Liver (tissue), 9 donors: ENCODE measurements around the gene EPS8. TPM values are rescaled to one million over a fixed set of nuclear protein-coding genes. Genes with fewer than 3 reads are reported as not detected.

Experiments
- DNase-seq: peaks from one replicate; pipeline ENCODE4 v3.0.0-alpha.2; 2017; ENCODE audit warnings: low spot score
- H3K27ac ChIP-seq, 2 donors: one replicate each; pipeline ENCODE4 v1.7.0; 2013; ENCODE audit warnings: inconsistent platforms in 2 of 2, low read length in 2 of 2, control low read depth in 1 of 2, low read depth in 1 of 2, mild to moderate bottlenecking in 1 of 2
- H3K27me3 ChIP-seq, 4 donors: one replicate each; pipeline versions ENCODE4 v1.6.1 to v1.7.0; 2013; ENCODE audit warnings: low read length in 3 of 4, inconsistent platforms in 1 of 4, mild to moderate bottlenecking in 1 of 4, moderate library complexity in 1 of 4; ENCODE audit not compliant: control insufficient read depth in 4 of 4, insufficient read depth in 4 of 4
- H3K36me3 ChIP-seq, 4 donors: one replicate each; pipeline versions ENCODE4 v1.6.1 to v1.7.0; 2013; ENCODE audit warnings: low read length in 3 of 4, mild to moderate bottlenecking in 3 of 4, low read depth in 1 of 4, moderate library complexity in 1 of 4; ENCODE audit not compliant: control insufficient read depth in 4 of 4, insufficient read depth in 3 of 4
- H3K4me1 ChIP-seq, 4 donors: one replicate each; pipeline versions ENCODE4 v1.6.1 to v1.7.0; 2013; ENCODE audit warnings: low read length in 3 of 4, mild to moderate bottlenecking in 3 of 4, moderate library complexity in 1 of 4; ENCODE audit not compliant: control insufficient read depth in 4 of 4, insufficient read depth in 4 of 4
- H3K4me3 ChIP-seq, 3 donors: one replicate each; pipeline versions ENCODE4 v1.6.1 to v1.7.0; 2013; ENCODE audit warnings: low read length in 3 of 3, control low read depth in 1 of 3, low read depth in 1 of 3, mild to moderate bottlenecking in 1 of 3
- H3K9ac ChIP-seq, 2 donors: one replicate each; pipeline ENCODE4 v1.7.0; 2013; ENCODE audit warnings: low read length in 2 of 2, mild to moderate bottlenecking in 2 of 2, moderate library complexity in 2 of 2, control low read depth in 1 of 2, low read depth in 1 of 2
- H3K9me3 ChIP-seq, 4 donors: one replicate each; pipeline versions ENCODE4 v1.6.1 to v1.7.0; 2013; ENCODE audit warnings: low read length in 3 of 4; ENCODE audit not compliant: control insufficient read depth in 4 of 4
- ATF3 ChIP-seq: IDR thresholded peaks from 2 replicates; pipeline ENCODE4 v1.6.1; 2016; ENCODE audit warnings: antibody characterized with exemption
- EGR1 ChIP-seq, 2 donors: IDR thresholded peaks; 2 replicates each; pipeline ENCODE4 v1.6.1; 2016 to 2018; ENCODE audit warnings: antibody characterized with exemption in 2 of 2, low read depth in 2 of 2
- GABPA ChIP-seq, 2 donors: IDR thresholded peaks in 1 of 2; conservative IDR thresholded peaks in 1 of 2; 2 replicates each; pipeline ENCODE4 v1.6.1; 2016; ENCODE audit warnings: antibody characterized with exemption in 2 of 2, mild to moderate bottlenecking in 1 of 2, moderate library complexity in 1 of 2
- HNF4A ChIP-seq, 2 donors: conservative IDR thresholded peaks; 2 replicates each; pipeline ENCODE4 v1.6.1; 2016; ENCODE audit warnings: antibody characterized with exemption in 2 of 2, mild to moderate bottlenecking in 2 of 2
- MAX ChIP-seq: IDR thresholded peaks from 2 replicates; pipeline ENCODE4 v1.6.1; 2016; ENCODE audit warnings: antibody characterized with exemption
- NR2F2 ChIP-seq: IDR thresholded peaks from 2 replicates; pipeline ENCODE4 v1.6.1; 2016; ENCODE audit warnings: antibody characterized with exemption
- RXRA ChIP-seq, 2 donors: IDR thresholded peaks; 2 replicates each; pipeline ENCODE4 v1.6.1; 2017 to 2018; ENCODE audit warnings: antibody characterized with exemption in 2 of 2, mild to moderate bottlenecking in 1 of 2
- ZBTB33 ChIP-seq: IDR thresholded peaks from 2 replicates; pipeline ENCODE4 v1.6.1; 2016; ENCODE audit warnings: antibody characterized with exemption
- WGBS: extraction: QIAGEN DNeasy Blood & Tissue Kit; methylation state at CpG from one replicate; pipeline ENCODE4 v1.1.7; 2013; 5-methylcytosine and 5-hydroxymethylcytosine counted together
- polyA plus RNA-seq, 2 donors: library from polyadenylated mRNA; stranded (reverse) in 1 of 2; unstranded in 1 of 2; fragments of 200-250 nt in 1 of 2; fragments of >200 nt in 1 of 2; fragmentation: Nextera tagmentation in 1 of 2; extraction: Ambion mirVana in 1 of 2; gene quantifications; one replicate each; pipeline versions ENCODE4 v1.2.1 to v1.2.3, GENCODE V29; 2013 to 2015
- total RNA-seq, 2 donors: library from RNA; depleted of rRNA; stranded (reverse); fragments of >200 nt; gene quantifications; one replicate each; pipeline ENCODE4 v1.2.3, GENCODE V29; 2014
- donor health status: healthy.
- donor health status: healthy.
- donor health status: healthy.
- donor health status: healthy.
- donor health status: healthy.

Gene EPS8
- total and polyA plus RNA-seq, 4 donors = 13.7 to 40.2 (median 15.0) TPM

DNA sequence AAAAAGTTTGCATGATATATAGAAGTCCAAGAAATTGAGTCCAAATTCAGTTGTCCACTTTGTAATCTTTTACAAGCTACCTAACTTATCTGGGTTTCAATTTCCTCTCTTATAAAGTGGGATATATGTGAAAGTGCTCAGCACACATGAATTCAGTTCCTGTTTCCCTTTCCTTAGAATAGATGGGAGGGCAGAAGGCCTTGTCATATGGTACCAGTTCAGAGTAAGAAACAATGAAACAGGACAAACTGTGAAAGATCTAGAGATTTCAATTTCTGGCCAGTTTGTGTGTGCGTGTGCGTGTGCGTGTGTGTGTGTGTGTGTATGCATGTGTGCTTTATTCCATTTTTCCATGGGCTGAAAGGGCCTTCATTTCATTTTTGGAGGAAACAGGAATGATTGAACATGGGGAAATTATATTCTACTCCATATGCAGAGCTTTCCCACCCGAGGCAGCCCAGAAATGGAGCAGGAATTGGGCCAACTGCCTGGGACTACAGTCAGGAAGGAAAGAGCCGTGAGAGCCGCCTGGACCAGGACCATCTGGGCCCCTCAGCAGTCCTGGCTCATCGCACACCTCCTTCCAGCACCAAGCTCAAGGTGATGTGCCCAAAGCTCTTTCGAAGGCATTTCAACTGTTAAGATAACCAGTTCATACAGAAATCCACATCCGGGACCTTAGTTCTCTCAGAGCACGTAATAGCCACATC is 183.2 kb downstream of the EPS8 start:
- WGBS = 87% methylated on average over 10 of the region's 10 CpGs
- Histone ChIP-seq H3K27ac (no peak overlapping the region), H3K4me3 (no peak overlapping the region), H3K36me3 (no peaks in the 10 kb centered on the region), H3K9ac (no peak overlapping the region), H3K27me3 (no peaks in the 10 kb centered on the region), H3K9me3 (no peaks in the 10 kb centered on the region), H3K4me1 (no peaks in the 10 kb centered on the region)
- DNase-seq = no peak
- TF ChIP-seq EGR1 (IDR thresholded peaks at IDR 0.05; ENCODE audit: low read depth in 2 of 2) (no peak), NR2F2 (peak; percentile 49)

DNA sequence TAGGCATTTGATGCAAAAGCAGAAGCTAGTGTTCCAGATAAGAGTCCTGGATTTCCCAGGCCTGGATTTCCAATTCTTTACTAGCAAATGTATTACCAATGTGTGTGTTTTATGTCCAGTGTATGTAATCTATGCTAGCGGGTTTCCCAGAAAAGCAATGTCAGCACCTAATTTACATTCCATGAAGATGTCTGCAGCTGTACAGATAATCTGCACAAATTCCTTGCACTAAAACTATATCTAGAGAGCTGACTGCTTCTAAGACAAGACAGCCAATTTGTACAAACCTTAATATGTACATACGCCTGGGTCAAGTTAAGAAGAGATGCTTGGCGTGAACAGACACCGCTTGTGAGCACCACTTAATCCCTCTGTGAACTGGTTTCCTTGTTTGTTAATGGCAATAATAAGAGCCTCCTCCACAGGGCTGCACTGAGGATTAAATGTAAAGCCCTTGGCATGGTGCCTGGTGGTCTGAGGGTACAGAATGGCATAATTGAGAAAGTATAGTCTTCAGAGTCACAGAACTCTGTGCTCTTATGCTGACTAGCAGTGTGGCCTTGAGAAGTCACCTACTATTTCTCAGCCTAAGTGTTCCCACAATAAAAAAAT is 185.6 kb downstream of the EPS8 start:
- Histone ChIP-seq H3K4me1 (no peaks in the 10 kb centered on the region), H3K36me3 (no peaks in the 10 kb centered on the region), H3K27me3 (no peaks in the 10 kb centered on the region), H3K27ac (no peak overlapping the region), H3K9me3 (no peaks in the 10 kb centered on the region), H3K4me3 (no peak overlapping the region), H3K9ac (no peak overlapping the region)
- DNase-seq = no peak
- TF ChIP-seq ZBTB33 (no peak), NR2F2 (no peak)
- 96% methylated on average over 4 of the region's 4 CpGs for WGBS

- Histone ChIP-seq H3K27me3 (no peaks in the 10 kb centered on the region), H3K36me3 (no peaks in the 10 kb centered on the region), H3K4me1 (no peaks in the 10 kb centered on the region), H3K9me3 (no peaks in the 10 kb centered on the region), H3K4me3 (no peak overlapping the region), H3K27ac (no peak overlapping the region), H3K9ac (no peak overlapping the region)
- WGBS = 68% methylated on average over 3 of the region's 3 CpGs
- no peak for TF ChIP-seq HNF4A (conservative IDR thresholded peaks at IDR 0.05)
- no peak for TF ChIP-seq RXRA (IDR thresholded peaks at IDR 0.05)
- TF ChIP-seq GABPA (IDR thresholded peaks at IDR 0.05 in 1 of 2, conservative IDR thresholded peaks at IDR 0.05 in 1 of 2) = no peak
- no peak for TF ChIP-seq MAX
- TF ChIP-seq NR2F2 = no peak
- no peak for DNase-seq
Observed at GRCh38 chr12:15602051-15602672, 187.0 kb downstream of the EPS8 start.

DNA sequence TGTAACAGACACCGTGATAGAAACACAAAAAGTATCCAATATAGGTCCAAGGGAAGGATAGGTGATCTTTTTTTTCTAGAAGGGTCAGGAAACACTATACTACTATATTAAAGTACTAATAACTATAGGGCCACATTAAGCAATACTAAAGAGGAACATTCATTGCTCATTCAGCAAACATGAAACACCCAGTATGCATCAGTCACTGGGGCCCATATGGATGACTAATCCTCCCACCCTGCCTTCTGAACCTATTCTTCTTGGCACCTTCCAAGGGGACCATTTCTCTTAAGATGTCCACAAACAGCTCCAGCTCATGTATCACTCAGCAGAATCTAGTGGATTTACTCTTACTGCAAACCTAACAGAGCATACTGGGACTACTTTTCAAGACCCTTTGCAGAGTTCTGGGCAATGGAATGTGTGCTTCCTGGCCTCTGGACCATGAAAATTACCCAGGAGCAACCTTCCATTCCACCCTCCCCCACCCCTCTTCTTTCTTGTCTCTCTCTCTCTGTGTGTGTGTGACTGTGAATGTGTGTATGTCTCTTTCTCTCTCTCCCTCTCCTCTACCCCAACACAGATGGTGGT is 187.9 kb downstream of the EPS8 start:
- WGBS = 93% methylated on average over 1 of the region's 1 CpG
- H3K27me3 ChIP-seq = no peaks in the 10 kb centered on the region
- no peak overlapping the region for H3K9ac ChIP-seq
- no peaks in the 10 kb centered on the region for H3K36me3 ChIP-seq
- DNase-seq = no peak
- no peak overlapping the region for H3K4me3 ChIP-seq
- H3K9me3 ChIP-seq = no peaks in the 10 kb centered on the region
- H3K27ac ChIP-seq = no peak overlapping the region
- H3K4me1 ChIP-seq = no peaks in the 10 kb centered on the region
- no peak for TF ChIP-seq ATF3
- no peak for TF ChIP-seq MAX
- no peak for TF ChIP-seq NR2F2
